GM11168 (cell line): ENCODE measurements around the gene FAT1.
"Not testable (repeated sequence)": the region's sequence is repeated elsewhere in the genome, so short reads cannot be mapped to it uniquely, and the experiment has no call there.

Source experiments
- in situ Hi-C: fragments of 300-500 bp; cut with MboI; formaldehyde crosslinking; loops from one replicate; pipeline ENCODE4 v1.12.0; 2022; ENCODE audit warnings: low sequenced_read_pairs; ENCODE audit not compliant: unreplicated experiment

Gene FAT1

DNA sequence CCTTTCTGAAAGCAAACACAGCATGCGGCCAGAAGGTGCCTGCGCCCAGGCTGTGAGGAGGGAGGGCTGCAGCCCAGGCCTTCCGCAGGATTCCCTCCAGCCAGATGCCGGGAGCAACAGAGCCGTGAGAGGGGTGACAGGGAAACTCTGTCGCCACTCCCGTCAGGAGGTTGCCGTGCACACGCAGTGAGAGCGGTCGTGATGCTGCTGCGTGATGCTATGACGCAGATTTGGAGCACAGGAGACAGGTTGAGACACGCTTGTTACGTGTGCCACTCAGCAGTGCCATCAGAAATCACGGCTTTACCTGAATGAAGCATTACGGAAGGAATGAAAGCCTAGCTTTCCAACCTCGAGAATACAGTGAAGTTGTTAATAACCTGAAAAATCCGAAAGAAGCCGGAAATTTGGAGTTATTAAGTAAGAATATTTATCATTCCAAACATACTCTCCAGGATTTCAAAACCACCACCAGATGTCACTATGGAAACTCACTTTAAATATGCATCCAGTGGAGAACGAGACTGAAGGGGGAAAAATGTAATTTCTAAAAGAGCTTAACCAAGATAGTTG, 54.4 kb downstream of the FAT1 start:
- in situ Hi-C loops, result no loop called here

DNA sequence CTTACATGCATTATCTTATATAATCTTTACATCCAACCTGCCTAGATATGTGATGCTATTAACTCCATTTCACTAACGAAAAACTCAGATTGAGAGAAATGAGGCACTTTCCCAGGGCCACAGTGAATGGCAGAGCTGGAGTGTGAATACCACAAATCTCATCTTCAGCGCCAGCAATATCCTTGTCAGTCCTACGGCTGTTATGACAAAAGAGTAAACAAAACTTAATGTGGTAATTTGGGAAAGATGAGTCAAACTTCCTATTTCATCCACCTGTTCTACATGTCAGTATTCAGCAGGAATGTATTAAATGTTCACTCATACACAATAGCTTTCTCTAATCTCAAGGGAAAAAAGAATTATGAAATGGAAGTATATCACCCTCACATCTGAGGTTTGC, 56.9 kb downstream of the FAT1 start:
- in situ Hi-C loops, result no loop called here

- in situ Hi-C loops, result no loop called here
Observed at GRCh38 chr4:186666252-186666651, 57.4 kb downstream of the FAT1 start.

GRCh38 chr4:186660403-186660802, 63.3 kb downstream of the FAT1 start:
- in situ Hi-C loops, result no loop called here

GRCh38 chr4:186659935-186660334, 63.7 kb downstream of the FAT1 start:
- in situ Hi-C loops, result no loop called here

GRCh38 chr4:186659456-186659855, 64.2 kb downstream of the FAT1 start:
- in situ Hi-C loops, result not testable (repeated sequence)

DNA sequence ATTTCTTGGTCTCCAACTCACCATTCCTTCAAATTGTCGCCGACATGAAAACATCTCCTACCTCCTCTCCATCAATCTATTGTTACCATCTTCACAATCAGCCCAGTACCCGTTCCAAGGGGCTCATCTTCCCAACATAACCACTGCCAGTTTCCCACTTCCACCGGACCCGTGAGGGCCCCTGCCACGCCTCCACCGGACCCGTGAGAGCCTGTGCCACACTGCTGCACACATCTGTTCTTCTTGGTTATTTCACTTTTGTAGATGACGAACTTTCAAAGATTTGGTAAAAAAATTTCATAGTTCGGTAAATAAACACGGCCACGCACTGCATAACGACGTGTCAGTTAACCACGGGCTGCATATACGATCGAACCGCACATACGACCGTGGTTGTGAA, 65.0 kb downstream of the FAT1 start:
- in situ Hi-C loops, result no loop called here

GRCh38 chr4:186657764-186658163, 65.9 kb downstream of the FAT1 start:
- in situ Hi-C loops, result no loop called here

DNA sequence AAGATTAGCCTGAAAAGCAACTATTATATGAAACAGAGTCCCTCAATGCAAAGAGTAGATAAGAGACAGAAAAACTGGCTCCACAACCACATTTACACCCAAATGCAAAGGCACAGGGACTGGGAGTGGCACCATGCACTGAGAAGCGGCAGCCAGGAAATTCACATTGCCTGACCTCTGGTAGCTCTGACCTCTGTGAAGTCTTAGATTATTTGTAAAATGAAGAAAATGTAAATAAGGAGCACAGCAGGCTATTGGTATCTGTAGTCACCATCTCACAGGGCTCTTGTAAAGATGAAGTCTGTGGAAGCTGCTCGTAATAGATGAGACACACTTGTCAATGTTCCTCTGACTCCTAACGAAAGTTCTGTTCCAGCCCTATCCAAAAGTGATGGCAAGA, 69.7 kb downstream of the FAT1 start:
- in situ Hi-C loops, result no loop called here

- in situ Hi-C loops, result no loop called here
Observed at GRCh38 chr4:186651624-186652023, 72.0 kb downstream of the FAT1 start.

GRCh38 chr4:186651181-186651603, 72.5 kb downstream of the FAT1 start:
- in situ Hi-C loops, result no loop called here

- in situ Hi-C loops, result no loop called here
Observed at GRCh38 chr4:186650401-186651180, 73.1 kb downstream of the FAT1 start.

DNA sequence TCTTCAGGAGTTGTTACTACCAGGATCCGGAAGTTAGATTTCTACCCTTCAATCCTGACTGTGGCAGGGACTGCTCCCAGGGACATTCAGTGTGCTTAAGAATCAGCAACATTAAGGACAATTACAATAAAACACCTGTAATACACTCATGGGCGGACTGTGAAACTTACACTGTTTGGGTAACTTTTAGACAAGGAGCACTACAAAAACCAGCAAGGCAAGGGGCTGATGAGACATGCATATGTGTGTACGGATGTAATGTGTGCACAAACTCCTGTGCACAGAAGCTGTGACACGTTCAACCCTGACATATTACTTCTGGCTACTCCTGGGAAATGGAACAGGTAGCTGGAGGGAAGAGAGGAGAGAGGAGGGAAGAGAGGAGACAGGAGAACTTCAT, 75.8 kb downstream of the FAT1 start:
- in situ Hi-C loops, result no loop called here

DNA sequence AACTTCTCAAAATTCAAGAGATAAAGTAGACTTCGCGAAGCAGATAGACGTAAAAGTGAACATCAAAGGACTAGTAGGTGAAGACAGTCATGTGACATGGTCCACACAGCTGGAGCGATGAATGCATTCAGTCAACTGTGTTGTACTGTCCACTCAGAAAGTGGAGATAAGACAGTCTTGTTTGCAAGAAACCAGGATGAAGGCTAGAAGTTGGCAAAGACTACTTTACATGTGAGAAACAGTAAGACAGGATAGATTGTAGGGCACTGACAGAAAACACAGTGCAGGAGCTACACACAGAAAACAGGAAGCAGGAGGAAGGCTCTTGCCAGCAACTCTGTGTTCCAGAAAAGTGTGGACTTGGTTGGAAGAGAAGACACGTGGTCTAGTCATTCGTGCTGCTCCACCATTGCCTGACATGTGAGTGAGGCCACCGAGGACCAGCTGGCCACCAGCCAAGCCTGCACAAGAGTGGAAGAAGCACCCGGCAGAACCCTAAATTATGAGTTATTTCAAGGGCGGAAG, 78.9 kb downstream of the FAT1 start:
- in situ Hi-C loops, result no loop called here

DNA sequence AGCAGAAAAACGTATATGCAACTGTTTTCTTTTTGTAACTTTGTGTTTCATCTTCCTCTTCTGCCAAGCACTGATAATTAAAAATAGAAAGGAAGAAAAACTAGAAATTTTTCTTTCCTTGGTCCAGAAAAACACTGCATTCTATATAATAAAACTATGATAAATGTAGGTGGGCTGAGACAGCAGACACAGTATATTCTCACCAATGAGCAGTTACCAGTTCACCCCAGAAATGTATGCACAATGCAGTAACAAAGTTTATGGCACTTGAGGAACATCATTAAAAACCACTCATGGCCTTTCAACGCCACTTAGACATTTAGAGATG, 79.4 kb downstream of the FAT1 start:
- in situ Hi-C loops, result no loop called here

DNA sequence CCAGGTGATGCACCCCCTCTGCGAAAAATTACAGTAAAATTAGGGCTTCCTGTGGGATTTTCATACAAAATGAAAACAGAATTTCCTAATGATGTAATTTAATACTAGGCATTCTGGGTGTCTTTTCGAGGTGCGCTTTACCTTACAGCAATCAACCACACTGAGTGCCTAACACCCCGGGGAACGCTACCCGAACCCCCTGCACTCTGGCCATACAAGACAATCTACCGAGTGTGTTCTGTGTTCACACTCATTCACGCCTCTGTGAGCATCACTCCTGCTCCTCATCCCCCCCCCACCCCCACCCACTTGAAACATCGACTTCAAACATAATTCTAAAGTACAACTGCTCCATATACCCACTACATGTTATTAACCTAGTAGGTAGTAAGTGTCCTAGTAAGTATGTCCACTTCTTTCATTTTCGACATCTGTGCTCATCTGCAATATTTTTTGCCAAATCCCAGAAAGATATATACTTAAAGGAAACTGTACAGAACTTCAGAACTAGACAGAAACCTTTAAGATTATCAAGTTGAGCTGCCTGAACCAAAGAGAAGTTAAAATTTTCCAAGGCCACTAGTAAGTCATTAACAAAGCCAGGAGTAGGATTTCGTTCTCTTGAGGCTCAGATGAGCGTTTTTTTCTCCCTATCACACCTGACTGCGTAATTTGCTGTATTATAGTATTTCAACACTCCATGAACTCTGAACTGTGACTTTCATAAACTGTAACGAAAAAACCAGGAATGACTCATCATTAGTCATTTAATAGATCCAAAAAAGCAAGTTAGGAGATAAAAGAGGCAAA, 80.0 kb downstream of the FAT1 start:
- in situ Hi-C loops, result no loop called here

DNA sequence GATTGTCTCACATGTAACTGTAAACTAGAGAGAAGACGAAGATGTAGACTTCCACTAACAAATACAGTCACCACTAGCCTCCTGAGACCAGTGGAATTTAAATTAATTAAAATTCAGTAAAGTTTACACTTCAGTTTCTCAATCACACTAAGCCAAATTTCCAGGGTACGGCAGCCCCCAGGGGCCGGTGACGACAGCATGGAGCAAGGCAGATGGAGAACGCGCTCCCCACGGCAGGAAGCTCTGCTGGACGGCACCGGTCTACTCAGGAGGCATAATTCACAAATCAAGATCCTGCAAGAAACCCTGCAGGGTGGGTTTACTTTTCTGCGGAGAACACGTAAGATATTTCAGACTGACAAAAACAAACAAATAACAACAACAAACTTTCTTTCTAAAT, 80.7 kb downstream of the FAT1 start:
- in situ Hi-C loops, result no loop called here

- in situ Hi-C loops, result no loop called here
Observed at GRCh38 chr4:186642530-186642929, 81.1 kb downstream of the FAT1 start.

- in situ Hi-C loops, result no loop called here
Observed at GRCh38 chr4:186634591-186635128, 89.0 kb downstream of the FAT1 start.

GRCh38 chr4:186633844-186634243, 89.8 kb downstream of the FAT1 start:
- in situ Hi-C loops, result no loop called here

DNA sequence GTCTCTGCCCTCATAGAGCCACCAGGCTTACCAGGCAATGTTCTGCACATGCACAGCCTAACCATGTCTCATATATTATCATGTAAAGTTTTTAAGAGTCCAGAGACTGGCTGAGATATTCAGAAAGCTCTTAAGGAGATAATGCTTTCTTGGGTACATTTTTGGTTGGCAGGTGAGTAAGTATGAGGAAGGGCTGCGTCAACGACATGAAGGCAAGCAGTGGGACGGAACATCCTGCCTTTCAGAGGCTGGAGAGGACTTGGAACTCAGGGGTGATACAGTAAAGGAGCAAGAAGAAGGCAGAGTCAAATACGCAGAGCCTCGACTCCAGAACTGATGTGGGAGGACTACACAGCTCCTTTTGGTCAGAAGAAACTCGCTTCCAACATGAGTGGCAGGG, 93.5 kb downstream of the FAT1 start:
- in situ Hi-C loops, result no loop called here
